ENCODE data around the gene DIPK1A. TPM values are rescaled to one million over a fixed set of nuclear protein-coding genes. Genes with fewer than 3 reads are reported as not detected.
A peak's percentile ranks its signal among the peaks of the same experiment; 100 is the strongest.

Gene DIPK1A
- total and polyA plus RNA-seq, 4 experiments from 2014 or later = 14.5 to 29.1 (median 19.9) TPM

DNA sequence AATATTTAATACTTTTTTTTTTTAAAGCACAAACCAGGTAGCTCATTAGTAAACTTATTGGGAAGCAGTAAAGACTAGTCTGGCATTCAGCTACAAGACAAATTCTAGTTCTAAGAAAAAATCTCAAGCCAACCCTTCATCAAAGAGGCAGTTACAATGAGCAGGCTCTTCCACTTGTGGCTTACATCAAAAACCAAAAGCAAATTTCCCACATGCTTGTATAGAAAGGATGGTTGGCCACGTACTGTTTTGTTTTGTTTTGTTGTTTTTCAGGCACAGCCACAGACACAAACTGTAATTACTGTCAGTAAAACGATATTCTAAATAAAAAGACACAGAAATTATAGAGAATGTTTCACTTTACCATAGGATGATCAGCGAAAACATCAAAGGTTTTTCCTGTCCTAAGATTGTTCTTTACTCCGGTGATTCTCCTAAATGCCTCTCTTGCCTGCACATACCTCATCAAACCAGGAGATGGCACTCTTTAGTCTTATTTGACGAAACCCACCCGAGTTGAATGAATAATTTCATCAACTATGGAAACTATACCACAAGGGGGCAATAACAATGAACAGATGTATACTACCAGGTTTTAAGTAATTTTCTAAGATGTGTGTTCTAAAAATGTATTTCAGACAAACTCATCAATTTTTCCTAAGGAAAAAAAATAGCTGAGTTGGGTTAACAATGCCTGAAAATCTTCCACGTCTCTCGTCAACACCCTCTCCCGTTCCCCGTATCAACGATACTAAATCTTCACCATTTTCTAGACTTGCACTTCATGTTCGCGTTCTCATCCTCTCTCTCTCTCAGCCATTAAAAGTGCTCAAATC is 102.5 kb downstream of the DIPK1A start:
- peaks cover 0 to 2% (median 0%) of the 10 kb centered on the region in 8 donors for H3K9me3 Mint-ChIP-seq
- ChIA-PET POLR2A (ENCODE audit: partially characterized antibody) (interaction anchor here (0.7 to 2.8 kb wide), 8 partner anchors 10 to 220 kb away, joined by 3 to 79 read pairs (median 4); partner anchors contain the start of genes DIPK1A and MTF2), CTCF (ENCODE audit: partially characterized antibody) (interaction anchor here (0.7 to 9.8 kb wide), 49 partner anchors 9 to 221 kb away, joined by 3 to 263 read pairs (median 5); partner anchors contain the start of genes DIPK1A and MTF2)
- peak overlapping the region; percentile 14 to 89 (median 68) for H3K27ac Mint-ChIP-seq
- H3K4me3 ChIP-seq (ENCODE audit: low read length in 2 of 2) = no peak overlapping the region
- no peaks in the 10 kb centered on the region for H3K27me3 Mint-ChIP-seq
- H3K27me3 ChIP-seq (ENCODE audit: insufficient read depth, low read length) = no peaks in the 10 kb centered on the region
- H3K9me3 ChIP-seq (ENCODE audit: control insufficient read depth in 1 of 2, low read length in 2 of 2) = no peaks in the 10 kb centered on the region
- intact Hi-C loops (cut with micrococcal nuclease) = loop anchor here (1.0 to 5.0 kb wide), 6 partner anchors 92 to 219 kb away; partner anchors contain the start of gene MTF2
- H3K27ac ChIP-seq (ENCODE audit: low read depth, low read length) = peak overlapping the region; percentile 6
- peaks cover 7 to 12% of the 10 kb centered on the region in 2 donors for H3K36me3 Mint-ChIP-seq
- peak overlapping the region; percentile 48 to 81 (median 71) for H3K4me3 Mint-ChIP-seq
- H3K4me1 Mint-ChIP-seq = peaks cover 14 to 17% (median 15%) of the 10 kb centered on the region in 4 donors
- H3K36me3 ChIP-seq (ENCODE audit: insufficient read depth, low read length) = no peaks in the 10 kb centered on the region
- DNase-seq = peak; percentile 70 to 84 (median 80)
- peaks cover 22% of the 10 kb centered on the region for H3K4me1 ChIP-seq (ENCODE audit: insufficient read depth, low read length)

GRCh38 chr1:92857817-92858216 is 103.4 kb downstream of the DIPK1A start:
- no peak overlapping the region for H3K27ac ChIP-seq (ENCODE audit: low read depth, low read length)
- Mint-ChIP-seq H3K27ac (no peak overlapping the region), H3K36me3 (peaks cover 7 to 12% of the 10 kb centered on the region in 2 donors), H3K4me1 (peaks cover 14 to 17% (median 15%) of the 10 kb centered on the region in 4 donors), H3K4me3 (no peak overlapping the region), H3K27me3 (no peaks in the 10 kb centered on the region), H3K9me3 (peaks cover 0 to 2% (median 0%) of the 10 kb centered on the region in 8 donors)
- DNase-seq = no peak
- intact Hi-C loops (cut with micrococcal nuclease) = loop anchor here (2.0 to 5.0 kb wide), 3 partner anchors 93 to 219 kb away; partner anchors contain the start of gene MTF2
- POLR2A ChIA-PET (ENCODE audit: partially characterized antibody) = interaction anchor here (0.7 to 2.8 kb wide), 3 partner anchors 25 to 135 kb away, joined by 3 to 79 read pairs (median 26); partner anchors contain the start of gene DIPK1A
- no peaks in the 10 kb centered on the region for H3K36me3 ChIP-seq (ENCODE audit: insufficient read depth, low read length)
- CTCF ChIA-PET (ENCODE audit: partially characterized antibody) = interaction anchor here (0.7 to 9.8 kb wide), 23 partner anchors 11 to 222 kb away, joined by 3 to 263 read pairs (median 7); partner anchors contain the start of genes DIPK1A and MTF2
- H3K27me3 ChIP-seq (ENCODE audit: insufficient read depth, low read length) = no peaks in the 10 kb centered on the region
- no peaks in the 10 kb centered on the region for H3K9me3 ChIP-seq (ENCODE audit: control insufficient read depth in 1 of 2, low read length in 2 of 2)
- H3K4me3 ChIP-seq (ENCODE audit: low read length in 2 of 2) = no peak overlapping the region
- peaks cover 22% of the 10 kb centered on the region for H3K4me1 ChIP-seq (ENCODE audit: insufficient read depth, low read length)

- H3K4me3 ChIP-seq (ENCODE audit: low read length in 2 of 2) = no peak overlapping the region
- Mint-ChIP-seq H3K9me3 (peaks cover 0 to 2% (median 0%) of the 10 kb centered on the region in 8 donors), H3K27me3 (no peaks in the 10 kb centered on the region), H3K4me1 (peaks cover 15 to 29% (median 17%) of the 10 kb centered on the region in 4 donors), H3K36me3 (peaks cover 14 to 18% of the 10 kb centered on the region in 2 donors), H3K27ac (peak overlapping the region in 2 of 7 donors; percentile 25 to 70), H3K4me3 (no peak overlapping the region)
- POLR2A ChIA-PET (ENCODE audit: partially characterized antibody) = interaction anchor here (3.6 kb wide), 1 partner anchor 106 kb away, joined by 21 read pairs; the partner anchor contains the start of gene DIPK1A
- no peaks in the 10 kb centered on the region for H3K36me3 ChIP-seq (ENCODE audit: insufficient read depth, low read length)
- H3K27me3 ChIP-seq (ENCODE audit: insufficient read depth, low read length) = no peaks in the 10 kb centered on the region
- no peak for DNase-seq
- H3K4me1 ChIP-seq (ENCODE audit: insufficient read depth, low read length) = peaks cover 22% of the 10 kb centered on the region
- H3K9me3 ChIP-seq (ENCODE audit: control insufficient read depth in 1 of 2, low read length in 2 of 2) = no peaks in the 10 kb centered on the region
- intact Hi-C loops (cut with micrococcal nuclease) = loop anchor here (5.0 kb wide), 1 partner anchor 222 kb away; the partner anchor contains the start of gene MTF2
- CTCF ChIA-PET (ENCODE audit: partially characterized antibody) = interaction anchor here (0.9 to 9.8 kb wide), 3 partner anchors 104 to 146 kb away, joined by 3 to 263 read pairs (median 195); partner anchors contain the start of gene DIPK1A
- H3K27ac ChIP-seq (ENCODE audit: low read depth, low read length) = no peak overlapping the region
Observed at GRCh38 chr1:92855236-92855635, 106.0 kb downstream of the DIPK1A start.

GRCh38 chr1:92854101-92854785 is 107.0 kb downstream of the DIPK1A start:
- Mint-ChIP-seq H3K27me3 (no peaks in the 10 kb centered on the region), H3K9me3 (peaks cover 0 to 2% (median 0%) of the 10 kb centered on the region in 8 donors), H3K36me3 (peaks cover 17 to 18% of the 10 kb centered on the region in 2 donors), H3K4me1 (peaks cover 13 to 27% (median 15%) of the 10 kb centered on the region in 4 donors), H3K27ac (peak overlapping the region in 3 of 7 donors; percentile 19 to 35 (median 29)), H3K4me3 (peak overlapping the region in 1 of 8 donors; percentile 33)
- H3K27ac ChIP-seq (ENCODE audit: low read depth, low read length) = no peak overlapping the region
- intact Hi-C loops (cut with micrococcal nuclease) = no loop called here
- no peak overlapping the region for H3K4me3 ChIP-seq (ENCODE audit: low read length in 2 of 2)
- POLR2A ChIA-PET (ENCODE audit: partially characterized antibody) = interaction anchor here (1.3 to 3.6 kb wide), 2 partner anchors 22 to 107 kb away, joined by 5 to 21 read pairs; partner anchors contain the start of genes DIPK1A and RPL5
- no peaks in the 10 kb centered on the region for H3K36me3 ChIP-seq (ENCODE audit: insufficient read depth, low read length)
- H3K4me1 ChIP-seq (ENCODE audit: insufficient read depth, low read length) = peaks cover 13% of the 10 kb centered on the region
- no peak for DNase-seq
- no peaks in the 10 kb centered on the region for H3K9me3 ChIP-seq (ENCODE audit: control insufficient read depth in 1 of 2, low read length in 2 of 2)
- CTCF ChIA-PET (ENCODE audit: partially characterized antibody) = interaction anchor here (0.9 to 9.8 kb wide), 4 partner anchors 105 to 147 kb away, joined by 3 to 263 read pairs (median 100); partner anchors contain the start of gene DIPK1A
- no peaks in the 10 kb centered on the region for H3K27me3 ChIP-seq (ENCODE audit: insufficient read depth, low read length)

GRCh38 chr1:92853299-92853698 is 108.0 kb downstream of the DIPK1A start:
- Histone ChIP-seq H3K4me1 (ENCODE audit: insufficient read depth, low read length) (peaks cover 7% of the 10 kb centered on the region), H3K27me3 (ENCODE audit: insufficient read depth, low read length) (no peaks in the 10 kb centered on the region), H3K9me3 (ENCODE audit: control insufficient read depth in 1 of 2, low read length in 2 of 2) (no peaks in the 10 kb centered on the region), H3K27ac (ENCODE audit: low read depth, low read length) (no peak overlapping the region), H3K36me3 (ENCODE audit: insufficient read depth, low read length) (no peaks in the 10 kb centered on the region), H3K4me3 (ENCODE audit: low read length in 2 of 2) (no peak overlapping the region)
- intact Hi-C loops (cut with micrococcal nuclease) = no loop called here
- H3K9me3 Mint-ChIP-seq = peaks cover 0 to 2% (median 0%) of the 10 kb centered on the region in 8 donors
- ChIA-PET CTCF (ENCODE audit: partially characterized antibody) (interaction anchor here (1.1 to 9.8 kb wide), 4 partner anchors 8 to 140 kb away, joined by 3 to 263 read pairs (median 100); partner anchors contain the start of gene DIPK1A), POLR2A (ENCODE audit: partially characterized antibody) (no interaction called here)
- no peak overlapping the region for H3K4me3 Mint-ChIP-seq
- no peak for DNase-seq
- peaks cover 18% of the 10 kb centered on the region in 2 donors for H3K36me3 Mint-ChIP-seq
- H3K27ac Mint-ChIP-seq = no peak overlapping the region
- H3K4me1 Mint-ChIP-seq = peaks cover 6 to 21% (median 8%) of the 10 kb centered on the region in 4 donors
- no peaks in the 10 kb centered on the region for H3K27me3 Mint-ChIP-seq

- DNase-seq = no peak
- Histone ChIP-seq H3K27me3 (ENCODE audit: insufficient read depth, low read length) (no peaks in the 10 kb centered on the region), H3K9me3 (ENCODE audit: control insufficient read depth in 1 of 2, low read length in 2 of 2) (no peaks in the 10 kb centered on the region), H3K4me1 (ENCODE audit: insufficient read depth, low read length) (peaks cover 7% of the 10 kb centered on the region), H3K36me3 (ENCODE audit: insufficient read depth, low read length) (no peaks in the 10 kb centered on the region), H3K4me3 (ENCODE audit: low read length in 2 of 2) (no peak overlapping the region), H3K27ac (ENCODE audit: low read depth, low read length) (no peak overlapping the region)
- Mint-ChIP-seq H3K36me3 (peaks cover 18 to 24% of the 10 kb centered on the region in 2 donors), H3K9me3 (peaks cover 0 to 2% (median 0%) of the 10 kb centered on the region in 8 donors), H3K4me1 (peaks cover 6 to 23% (median 9%) of the 10 kb centered on the region in 4 donors), H3K27ac (peak overlapping the region in 2 of 7 donors; percentile 17 to 46), H3K4me3 (no peak overlapping the region), H3K27me3 (no peaks in the 10 kb centered on the region)
- CTCF ChIA-PET (ENCODE audit: partially characterized antibody) = interaction anchor here (9.8 kb wide), 1 partner anchor 108 kb away, joined by 263 read pairs; the partner anchor contains the start of gene DIPK1A
- intact Hi-C loops (cut with micrococcal nuclease) = no loop called here
- POLR2A ChIA-PET (ENCODE audit: partially characterized antibody) = no interaction called here
Observed at GRCh38 chr1:92851729-92852128, 109.5 kb downstream of the DIPK1A start.
